Measurements from ENCODE around the gene IRF1.
A peak's percentile ranks its signal among the peaks of the same experiment; 100 is the strongest.

IRF1 gene

GRCh38 chr5:132460846-132461568 lies 29.6 kb downstream of the IRF1 start:
- no peak overlapping the region for H2AFZ ChIP-seq (ENCODE audit: low read depth, low read length)
- H3K4me3 ChIP-seq (ENCODE audit: insufficient read depth in 1 of 2, low read depth in 1 of 2, low read length in 2 of 2) = peak overlapping the region in 1 of 2 experiments; percentile 12
- H3K9ac ChIP-seq (ENCODE audit: low read length) = no peak overlapping the region
- peak overlapping the region; percentile 54 for H2BK120ac ChIP-seq (ENCODE audit: low read depth, low read length)
- H3K27ac ChIP-seq (ENCODE audit: low read length, poor library complexity, severe bottlenecking) = no peak overlapping the region
- peak overlapping the region; percentile 79 to 93 for H2BK12ac ChIP-seq (ENCODE audit: low read length in 2 of 2)
- H3K4ac ChIP-seq (ENCODE audit: low read depth in 1 of 2, low read length in 2 of 2) = peak overlapping the region in 1 of 2 experiments; percentile 26
- H3K27me3 ChIP-seq (ENCODE audit: control insufficient read depth in 1 of 2, insufficient read depth in 1 of 2, low read length in 2 of 2) = no peaks in the 10 kb centered on the region
- H4K8ac ChIP-seq (ENCODE audit: low read length) = peak overlapping the region; percentile 86
- peak overlapping the region in 1 of 2 experiments; percentile 86 for H3K14ac ChIP-seq (ENCODE audit: low read length in 2 of 2)
- H2BK15ac ChIP-seq (ENCODE audit: low read depth, poor library complexity, severe bottlenecking) = peak overlapping the region; percentile 96
- H2BK5ac ChIP-seq (ENCODE audit: low read depth, low read length, poor library complexity, severe bottlenecking) = no peak overlapping the region
- H3K9me3 ChIP-seq (ENCODE audit: control insufficient read depth, low read length) = no peaks in the 10 kb centered on the region
- 85% methylated on average over 3 of the region's 5 CpGs for WGBS
- H3K4me2 ChIP-seq (ENCODE audit: low read length, poor library complexity, severe bottlenecking) = no peak overlapping the region
- peak overlapping the region; percentile 65 to 80 for H3K18ac ChIP-seq (ENCODE audit: low read depth in 1 of 2, low read length in 2 of 2)
- peak overlapping the region; percentile 97 for H2AK5ac ChIP-seq (ENCODE audit: low read length, severe bottlenecking)
- H4K91ac ChIP-seq (ENCODE audit: low read length) = peak overlapping the region; percentile 94
- H3K79me1 ChIP-seq (replicated peaks; ENCODE audit: low read length, poor library complexity, severe bottlenecking) = peaks cover 9% of the 10 kb centered on the region
- no peak for DNase-seq
- H3K23ac ChIP-seq (ENCODE audit: low read length in 2 of 2) = no peak overlapping the region
- H3K36me3 ChIP-seq (ENCODE audit: control insufficient read depth in 1 of 2, insufficient read depth in 2 of 2, low read depth in 1 of 2, low read length in 2 of 2) = peaks cover 4% of the 10 kb centered on the region in 2 experiments
- H3K4me1 ChIP-seq (ENCODE audit: control insufficient read depth, insufficient read depth, low read depth, low read length) = peaks cover 53% of the 10 kb centered on the region

GRCh38 chr5:132459983-132460838 lies 30.4 kb downstream of the IRF1 start:
- Histone ChIP-seq H3K4ac (ENCODE audit: low read depth in 1 of 2, low read length in 2 of 2) (peak overlapping the region; percentile 56 to 86), H4K91ac (ENCODE audit: low read length) (peak overlapping the region; percentile 94), H2BK5ac (ENCODE audit: low read depth, low read length, poor library complexity, severe bottlenecking) (peak overlapping the region; percentile 19), H3K4me3 (ENCODE audit: insufficient read depth in 1 of 2, low read depth in 1 of 2, low read length in 2 of 2) (no peak overlapping the region), H3K27me3 (ENCODE audit: control insufficient read depth in 1 of 2, insufficient read depth in 1 of 2, low read length in 2 of 2) (no peaks in the 10 kb centered on the region), H2BK15ac (ENCODE audit: low read depth, poor library complexity, severe bottlenecking) (peak overlapping the region; percentile 83), H3K14ac (ENCODE audit: low read length in 2 of 2) (peak overlapping the region in 1 of 2 experiments; percentile 86), H3K79me1 (replicated peaks; ENCODE audit: low read length, poor library complexity, severe bottlenecking) (peaks cover 12% of the 10 kb centered on the region), H2AFZ (ENCODE audit: low read depth, low read length) (no peak overlapping the region), H2BK120ac (ENCODE audit: low read depth, low read length) (peak overlapping the region; percentile 50), H3K4me2 (ENCODE audit: low read length, poor library complexity, severe bottlenecking) (no peak overlapping the region), H3K9me3 (ENCODE audit: control insufficient read depth, low read length) (no peaks in the 10 kb centered on the region), H3K27ac (ENCODE audit: low read length, poor library complexity, severe bottlenecking) (peak overlapping the region; percentile 95), H3K9ac (ENCODE audit: low read length) (no peak overlapping the region), H3K18ac (ENCODE audit: low read depth in 1 of 2, low read length in 2 of 2) (peak overlapping the region; percentile 74 to 80), H3K36me3 (ENCODE audit: control insufficient read depth in 1 of 2, insufficient read depth in 2 of 2, low read depth in 1 of 2, low read length in 2 of 2) (peaks cover 4% of the 10 kb centered on the region in 2 experiments), H2AK5ac (ENCODE audit: low read length, severe bottlenecking) (peak overlapping the region; percentile 97), H4K8ac (ENCODE audit: low read length) (peak overlapping the region; percentile 81), H3K4me1 (ENCODE audit: control insufficient read depth, insufficient read depth, low read depth, low read length) (peaks cover 54% of the 10 kb centered on the region), H2BK12ac (ENCODE audit: low read length in 2 of 2) (peak overlapping the region; percentile 59 to 91), H3K23ac (ENCODE audit: low read length in 2 of 2) (no peak overlapping the region)
- WGBS = 87% methylated on average over 8 of the region's 8 CpGs
- peak; percentile 30 for DNase-seq

GRCh38 chr5:132459031-132459982 lies 31.3 kb downstream of the IRF1 start:
- peak overlapping the region; percentile 82 for H2BK120ac ChIP-seq (ENCODE audit: low read depth, low read length)
- H2AFZ ChIP-seq (ENCODE audit: low read depth, low read length) = no peak overlapping the region
- H3K9ac ChIP-seq (ENCODE audit: low read length) = peak overlapping the region; percentile 14
- H3K23ac ChIP-seq (ENCODE audit: low read length in 2 of 2) = no peak overlapping the region
- H3K4me3 ChIP-seq (ENCODE audit: insufficient read depth in 1 of 2, low read depth in 1 of 2, low read length in 2 of 2) = no peak overlapping the region
- peaks cover 45% of the 10 kb centered on the region for H3K4me1 ChIP-seq (ENCODE audit: control insufficient read depth, insufficient read depth, low read depth, low read length)
- peak overlapping the region; percentile 42 to 86 for H3K4ac ChIP-seq (ENCODE audit: low read depth in 1 of 2, low read length in 2 of 2)
- WGBS = 56% methylated on average over 11 of the region's 12 CpGs
- H3K9me3 ChIP-seq (ENCODE audit: control insufficient read depth, low read length) = no peaks in the 10 kb centered on the region
- peak overlapping the region; percentile 83 for H2BK15ac ChIP-seq (ENCODE audit: low read depth, poor library complexity, severe bottlenecking)
- peak overlapping the region; percentile 21 for H2AK5ac ChIP-seq (ENCODE audit: low read length, severe bottlenecking)
- peak overlapping the region; percentile 95 for H3K27ac ChIP-seq (ENCODE audit: low read length, poor library complexity, severe bottlenecking)
- H2BK5ac ChIP-seq (ENCODE audit: low read depth, low read length, poor library complexity, severe bottlenecking) = peak overlapping the region; percentile 88
- peaks cover 12% of the 10 kb centered on the region for H3K79me1 ChIP-seq (replicated peaks; ENCODE audit: low read length, poor library complexity, severe bottlenecking)
- H2BK12ac ChIP-seq (ENCODE audit: low read length in 2 of 2) = peak overlapping the region; percentile 59 to 91
- H4K8ac ChIP-seq (ENCODE audit: low read length) = peak overlapping the region; percentile 85
- H3K14ac ChIP-seq (ENCODE audit: low read length in 2 of 2) = peak overlapping the region in 1 of 2 experiments; percentile 28
- peak overlapping the region; percentile 83 for H4K91ac ChIP-seq (ENCODE audit: low read length)
- peaks cover 4 to 6% of the 10 kb centered on the region in 2 experiments for H3K36me3 ChIP-seq (ENCODE audit: control insufficient read depth in 1 of 2, insufficient read depth in 2 of 2, low read depth in 1 of 2, low read length in 2 of 2)
- peak overlapping the region; percentile 71 to 74 for H3K18ac ChIP-seq (ENCODE audit: low read depth in 1 of 2, low read length in 2 of 2)
- no peaks in the 10 kb centered on the region for H3K27me3 ChIP-seq (ENCODE audit: control insufficient read depth in 1 of 2, insufficient read depth in 1 of 2, low read length in 2 of 2)
- H3K4me2 ChIP-seq (ENCODE audit: low read length, poor library complexity, severe bottlenecking) = no peak overlapping the region
- peak; percentile 89 for DNase-seq
